Stimulated activated CD8-positive, alpha-beta memory T cell treated with anti-CD3 and anti-CD28 coated beads, Interleukin-15, amount 100 ng/mL, for 48 hours (primary cell): ENCODE results near the gene ADPRHL1.

ENCODE experiments used
- DNase-seq, 2 donors: peaks; one replicate each; pipeline ENCODE4 v3.0.0-alpha.2; 2020; ENCODE audit warnings: low read depth in 2 of 2

The ADPRHL1 gene

GRCh38 chr13:113350065-113350937 lies 103.0 kb downstream of the ADPRHL1 start:
- no peak for DNase-seq
